Epithelial cell of proximal tubule (primary cell): ENCODE results near the gene KRTAP2-4. TPM values are rescaled to one million over a fixed set of nuclear protein-coding genes. Genes with fewer than 3 reads are reported as not detected.
"Not testable (repeated sequence)": the region's sequence is repeated elsewhere in the genome, so short reads cannot be mapped to it uniquely, and the experiment has no call there.

Source experiments
- DNase-seq: peaks from one replicate; pipeline ENCODE4 v3.0.0-alpha.2; 2011; ENCODE audit warnings: low read depth
- H3K4me3 ChIP-seq: 2 replicates; pipeline ENCODE4 v1.5.1; 2011; ENCODE audit warnings: low read depth, mild to moderate bottlenecking, low read length
- total RNA-seq: library from RNA; depleted of rRNA; stranded (reverse); fragments of >200 nt; gene quantifications from 2 replicates; pipeline ENCODE4 v1.2.3, GENCODE V29; 2015
- TF ChIP-seq, protein P1 (sequence below): conservative IDR thresholded peaks from 2 replicates; pipeline ENCODE4 v1.5.1; 2012; ENCODE audit warnings: low read depth, mild to moderate bottlenecking, low read length

KRTAP2-4 gene
- total RNA-seq, 1 donor from 2014 or later = not detected

DNA sequence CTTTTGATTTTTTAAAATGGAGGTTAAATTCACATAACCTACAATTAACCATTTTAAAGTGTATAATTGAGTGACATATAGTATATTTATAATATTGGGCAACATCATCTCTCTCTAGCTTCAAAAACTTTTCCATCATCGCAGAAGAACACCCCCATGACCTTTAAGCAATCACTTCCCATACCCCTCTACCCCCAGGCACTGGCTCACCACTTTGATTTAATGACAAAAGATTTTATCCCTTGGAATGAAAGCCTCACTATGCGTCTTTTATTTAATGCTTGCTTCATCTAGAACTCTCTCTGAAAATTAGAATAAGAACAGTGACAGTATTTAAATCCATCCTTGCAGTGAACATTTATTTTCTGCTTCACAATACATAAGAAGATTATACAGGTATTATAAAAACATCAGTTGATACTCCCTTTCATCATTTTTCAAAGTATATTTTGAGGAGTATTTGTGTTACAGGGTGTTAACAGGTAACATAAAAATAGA is 27.8 kb downstream of the KRTAP2-4 start:
- TF ChIP-seq, protein P1, sequence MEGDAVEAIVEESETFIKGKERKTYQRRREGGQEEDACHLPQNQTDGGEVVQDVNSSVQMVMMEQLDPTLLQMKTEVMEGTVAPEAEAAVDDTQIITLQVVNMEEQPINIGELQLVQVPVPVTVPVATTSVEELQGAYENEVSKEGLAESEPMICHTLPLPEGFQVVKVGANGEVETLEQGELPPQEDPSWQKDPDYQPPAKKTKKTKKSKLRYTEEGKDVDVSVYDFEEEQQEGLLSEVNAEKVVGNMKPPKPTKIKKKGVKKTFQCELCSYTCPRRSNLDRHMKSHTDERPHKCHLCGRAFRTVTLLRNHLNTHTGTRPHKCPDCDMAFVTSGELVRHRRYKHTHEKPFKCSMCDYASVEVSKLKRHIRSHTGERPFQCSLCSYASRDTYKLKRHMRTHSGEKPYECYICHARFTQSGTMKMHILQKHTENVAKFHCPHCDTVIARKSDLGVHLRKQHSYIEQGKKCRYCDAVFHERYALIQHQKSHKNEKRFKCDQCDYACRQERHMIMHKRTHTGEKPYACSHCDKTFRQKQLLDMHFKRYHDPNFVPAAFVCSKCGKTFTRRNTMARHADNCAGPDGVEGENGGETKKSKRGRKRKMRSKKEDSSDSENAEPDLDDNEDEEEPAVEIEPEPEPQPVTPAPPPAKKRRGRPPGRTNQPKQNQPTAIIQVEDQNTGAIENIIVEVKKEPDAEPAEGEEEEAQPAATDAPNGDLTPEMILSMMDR = no peak
- H3K4me3 ChIP-seq = no peak overlapping the region
- DNase-seq = no peak

DNA sequence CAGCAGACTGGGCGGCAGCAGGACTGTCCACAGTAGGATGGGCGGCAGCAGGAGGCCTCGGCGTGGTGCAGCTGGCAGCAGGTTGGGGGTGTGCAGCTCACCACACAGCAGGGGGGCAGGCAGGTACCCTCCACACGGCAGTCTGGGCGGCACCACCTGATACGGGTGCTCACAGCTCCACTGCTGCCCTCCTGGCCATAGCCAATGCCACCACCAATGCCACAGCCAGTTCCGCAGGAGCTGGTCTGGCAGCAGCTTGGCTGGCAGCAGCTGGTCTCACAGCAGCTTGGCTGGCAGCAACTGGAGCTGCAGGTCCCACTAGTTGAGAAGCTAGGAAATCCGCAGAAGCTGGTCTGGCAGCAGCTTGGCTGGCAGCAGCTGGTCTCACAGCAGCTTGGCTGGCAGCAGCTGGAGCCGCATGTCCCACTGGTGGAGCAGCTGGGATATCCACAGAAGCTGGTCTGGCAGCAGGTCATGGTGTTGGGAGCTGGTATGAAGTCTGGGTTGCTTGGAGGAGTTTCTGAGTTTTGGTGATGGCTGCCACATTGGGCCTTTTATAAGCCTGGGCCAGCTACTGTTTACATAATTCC is 31.2 kb downstream of the KRTAP2-4 start, which contains the start of gene KRTAP1-3:
Gene KRTAP1-3, minus strand, starts transcription at position 529 of the 590 bp plus-strand sequence. Its CDS starts 53 bp downstream, at position 476.
- not testable (repeated sequence) for DNase-seq, H3K4me3 ChIP-seq

DNA sequence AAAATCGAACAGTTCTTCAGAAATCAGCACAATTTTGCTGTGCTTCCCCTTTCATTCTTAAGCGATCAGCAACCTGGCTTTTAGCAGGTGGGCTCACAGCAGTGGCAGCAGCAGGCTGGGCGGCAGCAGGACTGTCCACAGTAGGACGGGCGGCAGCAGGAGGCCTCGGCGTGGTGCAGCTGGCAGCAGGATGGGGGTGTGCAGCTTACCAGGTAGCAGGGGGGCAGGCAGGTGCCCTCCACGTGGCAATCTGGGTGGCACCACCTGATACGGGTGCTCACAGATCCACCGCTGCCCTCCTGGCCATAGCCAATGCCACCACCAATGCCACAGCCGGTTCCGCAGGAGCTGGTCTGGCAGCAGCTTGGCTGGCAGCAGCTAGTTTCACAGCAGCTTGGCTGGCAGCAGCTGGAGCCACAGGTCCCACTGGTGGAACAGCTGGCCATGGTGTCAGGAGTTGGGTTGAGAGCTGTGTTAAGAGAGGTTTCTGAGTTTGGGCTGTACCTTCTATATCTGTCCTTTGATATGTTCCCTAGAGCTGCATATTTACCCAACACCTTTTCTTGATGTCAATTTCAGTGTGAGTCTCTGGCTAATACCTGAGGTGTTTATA is 35.9 kb downstream of the KRTAP2-4 start, which contains the start of gene KRTAP1-4:
Gene KRTAP1-4, minus strand, starts transcription at position 563 of the 613 bp plus-strand sequence. Its CDS starts 117 bp downstream, at position 446.
- no peak for DNase-seq
- no peak within 1 kb of the TSS for H3K4me3 ChIP-seq
- TF ChIP-seq, protein P1 = no peak

DNA sequence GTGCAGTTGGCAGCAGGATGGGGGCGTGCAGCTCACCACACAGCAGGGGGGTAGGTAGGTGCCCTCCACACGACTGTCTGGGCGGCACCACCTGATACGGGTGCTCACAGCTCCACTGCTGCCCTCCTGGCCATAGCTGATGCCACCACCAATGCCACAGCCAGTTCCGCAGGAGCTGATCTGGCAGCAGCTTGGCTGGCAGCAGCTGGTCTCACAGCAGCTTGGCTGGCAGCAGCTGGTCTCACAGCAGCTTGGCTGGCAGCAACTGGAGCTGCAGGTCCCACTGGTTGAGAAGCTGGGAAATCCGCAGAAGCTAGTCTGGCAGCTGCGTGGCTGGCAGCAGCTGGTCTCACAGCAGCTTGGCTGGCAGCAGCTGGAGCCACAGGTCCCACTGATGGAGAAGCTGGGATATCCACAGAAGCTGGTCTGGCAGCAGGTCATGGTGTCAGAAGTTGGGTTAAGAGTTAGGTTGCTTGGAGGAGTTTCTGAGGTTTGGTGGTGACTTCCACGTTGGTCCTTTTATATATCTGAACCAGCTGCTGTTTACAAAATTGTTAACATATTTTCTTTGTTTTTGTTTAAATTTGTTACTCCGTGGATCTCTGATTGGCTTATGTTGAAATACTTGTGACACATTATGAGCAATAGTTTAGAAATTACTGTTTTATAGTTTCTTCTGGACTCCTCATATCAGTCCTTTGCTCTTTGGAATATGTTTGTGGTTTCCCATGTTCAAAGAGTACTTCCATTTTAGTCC is 38.8 kb downstream of the KRTAP2-4 start, which contains the start of gene KRTAP1-5:
Gene KRTAP1-5, minus strand, starts transcription at position 494 of the 757 bp plus-strand sequence. Its CDS starts 53 bp downstream, at position 441.
- no peak within 1 kb of the TSS for H3K4me3 ChIP-seq
- TF ChIP-seq, protein P1 = no peak
- no peak for DNase-seq

DNA sequence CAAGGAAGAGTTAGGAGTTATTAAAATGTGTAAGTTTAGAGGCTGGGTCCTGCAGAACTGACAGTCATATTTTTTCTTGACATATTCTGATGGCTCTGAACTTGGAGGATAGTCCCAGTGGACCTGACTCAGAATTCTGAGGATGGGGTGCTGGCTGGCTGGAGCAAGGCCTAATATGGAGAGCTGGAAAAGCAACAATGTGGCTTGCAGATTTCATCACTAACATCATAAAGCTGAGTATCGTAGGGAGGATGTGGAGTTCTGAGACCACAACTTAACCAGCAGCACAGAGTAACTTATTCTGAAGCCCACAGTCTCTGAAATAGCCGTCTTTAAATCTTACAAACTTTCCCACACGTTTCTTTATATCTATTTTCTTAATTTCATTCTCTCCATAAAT is 41.0 kb downstream of the KRTAP2-4 start:
- no peak for DNase-seq
- no peak overlapping the region for H3K4me3 ChIP-seq
- TF ChIP-seq, protein P1 = no peak

DNA sequence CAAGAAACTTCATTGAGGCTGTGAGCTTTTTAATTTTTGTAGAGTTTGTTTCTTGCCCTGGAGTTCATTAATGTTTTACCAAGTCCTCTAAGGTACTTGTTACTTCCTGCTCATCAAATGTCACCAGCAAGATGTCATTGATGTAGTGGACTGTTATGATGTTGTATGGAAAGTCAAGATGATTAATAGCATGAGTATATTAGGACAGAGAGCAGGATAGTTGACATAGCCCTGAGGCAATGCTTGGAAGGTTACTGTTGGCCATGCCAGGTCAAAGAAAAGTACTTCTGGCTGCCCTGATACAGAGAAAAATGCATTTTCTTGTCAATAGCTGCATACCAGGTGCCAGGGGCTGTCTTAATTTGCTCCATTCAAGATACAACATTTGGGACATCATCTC is 45.3 kb downstream of the KRTAP2-4 start:
- DNase-seq = no peak

More for the DNA sequence above, 45.3 kb downstream of the KRTAP2-4 start:
- TF ChIP-seq, protein P1 = no peak
- H3K4me3 ChIP-seq = no peak overlapping the region
